Kidney (tissue), 14 donors: ENCODE data around the gene KIAA1328. TPM values are rescaled to one million over a fixed set of nuclear protein-coding genes. Genes with fewer than 3 reads are reported as not detected.

Experiments
- DNase-seq, 5 donors: peaks; one replicate each; pipeline ENCODE4 v3.0.0-alpha.2; 2013 to 2020
- FAIRE-seq: peaks from 2 replicates; lab custom pipeline; 2012; peaks lifted over from hg19 to GRCh38; lab: Jason Lieb, UNC
- H3K27ac ChIP-seq, 2 donors: one replicate each; pipeline ENCODE4 v1.7.0; 2013; ENCODE audit warnings: low read depth in 2 of 2, low read length in 2 of 2, inconsistent platforms in 1 of 2
- H3K27me3 ChIP-seq: one replicate; pipeline ENCODE4 v1.7.1; 2013; ENCODE audit warnings: low read length, inconsistent platforms; ENCODE audit not compliant: control insufficient read depth, insufficient read depth
- H3K36me3 ChIP-seq, 3 donors: one replicate each; pipeline versions ENCODE4 v1.7.0 to v1.7.1; 2013; ENCODE audit warnings: low read length in 3 of 3, control low read depth in 1 of 3, inconsistent platforms in 1 of 3; ENCODE audit not compliant: insufficient read depth in 3 of 3, control insufficient read depth in 2 of 3
- H3K4me1 ChIP-seq, 3 donors: one replicate each; pipeline versions ENCODE4 v1.7.0 to v1.7.1; 2013; ENCODE audit warnings: low read length in 3 of 3, inconsistent platforms in 1 of 3, low read depth in 1 of 3; ENCODE audit not compliant: control insufficient read depth in 2 of 3, insufficient read depth in 2 of 3
- H3K4me3 ChIP-seq, 3 donors: one replicate each; pipeline versions ENCODE4 v1.7.0 to v1.8.1; 2013; ENCODE audit warnings: low read length in 3 of 3, control low read depth in 1 of 3, inconsistent platforms in 1 of 3
- H3K9ac ChIP-seq, 3 donors: one replicate each; pipeline versions ENCODE4 v1.7.0 to v1.7.1; 2013; ENCODE audit warnings: low read length in 3 of 3, control low read depth in 1 of 3, inconsistent platforms in 1 of 3
- H3K9me3 ChIP-seq, 3 donors: one replicate each; pipeline versions ENCODE4 v1.7.0 to v1.7.1; 2013; ENCODE audit warnings: low read length in 3 of 3, control low read depth in 1 of 3, inconsistent platforms in 1 of 3; ENCODE audit not compliant: control insufficient read depth in 2 of 3, insufficient read depth in 1 of 3
- CTCF ChIP-seq: IDR thresholded peaks from 3 replicates; pipeline ENCODE4 v1.5.1; 2012; ENCODE audit warnings: mild to moderate bottlenecking, moderate library complexity, borderline replicate concordance; ENCODE audit not compliant: insufficient read depth; ENCODE audit errors: extremely low read depth
- intact Hi-C: fragments of 100-400 bp; cut with DNase I; formaldehyde crosslinking; loops from one replicate; pipeline ENCODE4 v1.11.1; 2022
- polyA plus RNA-seq: library from polyadenylated mRNA; stranded (reverse); fragments of 350-450 nt; fragmentation: Illumina TruSeq; extraction: RNeasy Lipid Tissue Mini Kit (QIAGEN cat#74804); gene quantifications from one replicate; pipeline ENCODE4 v1.2.3, GENCODE V29; 2014; ENCODE audit warnings: low read depth, low replicate concordance; ENCODE audit not compliant: insufficient read depth
- total RNA-seq: library from RNA; stranded (reverse); fragmentation: NEBNext Ultra II Directional; extraction: Animal tissue kit (Norgen Biotek cat#: 25700); gene quantifications from one replicate; pipeline ENCODE4 v1.2.1, GENCODE V29; 2021
- donor health status: control.
- donor health status: control.
- donor health status: control.
- donor health status: control.
- donor health status: control.
- donor health status: DM: yes; HTN: yes; CAD: no.
- donor health status: Normal renal cell carcinoma (clear cell type).

Gene KIAA1328
- total and polyA plus RNA-seq, 2 donors from 2014 or later = 2.7 to 11.6 TPM

GRCh38 chr18:37184209-37184868 is 355.4 kb downstream of the KIAA1328 start:
- H3K27ac ChIP-seq = no peak overlapping the region
- no peak overlapping the region for H3K9ac ChIP-seq
- intact Hi-C loops = no loop called here
- no peak for DNase-seq
- H3K9me3 ChIP-seq = no peaks in the 10 kb centered on the region
- H3K27me3 ChIP-seq = no peaks in the 10 kb centered on the region
- no peak for TF ChIP-seq CTCF
- no peaks in the 10 kb centered on the region for H3K4me1 ChIP-seq
- no peak for FAIRE-seq
- H3K4me3 ChIP-seq = no peak overlapping the region
- no peaks in the 10 kb centered on the region for H3K36me3 ChIP-seq

DNA sequence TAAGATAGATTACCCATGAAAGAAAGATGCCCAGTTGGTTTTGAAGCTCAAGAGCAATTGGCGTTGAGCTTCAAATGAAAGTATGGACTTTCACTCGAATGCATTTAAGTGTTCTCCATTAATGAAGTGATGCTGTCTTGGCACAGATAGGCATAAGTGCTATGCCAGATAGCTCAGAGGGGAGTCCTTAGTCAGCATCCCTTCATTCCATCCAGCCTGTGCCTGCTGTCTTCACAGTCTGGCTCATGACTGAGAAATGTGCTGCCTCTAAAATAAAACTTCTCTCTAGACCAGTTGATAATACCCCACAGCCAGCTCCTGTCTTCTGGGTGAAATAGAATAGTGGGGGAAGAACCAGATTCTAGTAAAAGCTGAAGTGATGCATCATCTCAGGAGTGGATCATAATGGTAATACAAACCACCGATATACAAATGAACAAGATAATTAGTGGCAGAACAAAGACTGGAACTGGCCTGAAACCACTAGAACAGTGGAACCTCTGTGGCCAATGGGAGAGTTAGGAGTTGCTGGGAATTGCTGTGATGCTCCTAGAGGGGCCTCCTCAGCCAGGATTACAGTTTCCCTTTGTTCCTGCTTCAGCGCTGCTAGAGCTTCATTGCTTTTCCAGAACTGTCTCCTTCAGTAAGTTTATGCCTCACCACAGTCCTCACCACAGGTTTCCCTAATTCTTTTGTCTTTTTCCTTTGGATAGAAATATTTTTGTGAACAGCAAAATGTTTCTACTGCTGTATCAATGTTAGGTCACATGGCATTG is 359.3 kb downstream of the KIAA1328 start:
- no peaks in the 10 kb centered on the region for H3K4me1 ChIP-seq
- DNase-seq (no peak), FAIRE-seq (no peak)
- intact Hi-C loops = no loop called here
- no peaks in the 10 kb centered on the region for H3K36me3 ChIP-seq
- no peak overlapping the region for H3K9ac ChIP-seq
- H3K4me3 ChIP-seq = no peak overlapping the region
- no peaks in the 10 kb centered on the region for H3K9me3 ChIP-seq
- no peaks in the 10 kb centered on the region for H3K27me3 ChIP-seq
- TF ChIP-seq CTCF = no peak
- no peak overlapping the region for H3K27ac ChIP-seq

DNA sequence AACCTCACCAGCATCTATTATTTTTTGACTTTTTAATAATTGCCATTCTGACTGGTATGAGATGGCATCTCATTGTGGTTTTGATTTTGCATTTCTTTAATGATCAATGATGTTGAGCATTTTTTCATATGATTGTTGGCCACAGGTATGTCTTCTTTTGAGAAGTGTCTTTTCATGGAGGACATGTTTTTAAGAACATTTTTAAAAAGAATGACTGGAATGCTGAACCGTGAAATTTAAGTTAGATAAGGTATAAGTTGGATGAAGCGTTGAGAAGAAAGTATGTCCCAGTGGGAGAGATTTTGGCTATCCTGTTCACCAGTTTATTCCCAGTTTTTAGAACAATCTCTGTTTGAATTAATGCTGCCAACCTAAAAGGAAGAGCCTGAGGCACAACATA is 370.8 kb downstream of the KIAA1328 start:
- H3K4me3 ChIP-seq = no peak overlapping the region
- no peak for DNase-seq
- FAIRE-seq = no peak

More for the DNA sequence above, 370.8 kb downstream of the KIAA1328 start:
- intact Hi-C loops = no loop called here
- no peak for TF ChIP-seq CTCF
- no peaks in the 10 kb centered on the region for H3K27me3 ChIP-seq
- H3K9me3 ChIP-seq = peaks cover 0 to 3% (median 0%) of the 10 kb centered on the region in 3 donors
- no peak overlapping the region for H3K27ac ChIP-seq
- H3K4me1 ChIP-seq = no peaks in the 10 kb centered on the region
- H3K9ac ChIP-seq = no peak overlapping the region
- H3K36me3 ChIP-seq = no peaks in the 10 kb centered on the region
